ENCODE measurements around the gene ZFAND3.
"Not testable (repeated sequence)": the region's sequence is repeated elsewhere in the genome, so short reads cannot be mapped to it uniquely, and the experiment has no call there.

ZFAND3 gene

GRCh38 chr6:37985355-37985754 lies 165.8 kb downstream of the ZFAND3 start:
- TF ChIP-seq POLR2A (IDR thresholded peaks at IDR 0.05; ENCODE audit: low read length): no peak
- no peak for TF ChIP-seq GATA1 (IDR thresholded peaks at IDR 0.05; ENCODE audit: low read depth, low read length)
- no peak for DNase-seq

GRCh38 chr6:37987018-37987417 lies 167.5 kb downstream of the ZFAND3 start:
- DNase-seq: no peak
- TF ChIP-seq POLR2A (IDR thresholded peaks at IDR 0.05; ENCODE audit: low read length): no peak

- no peak for TF ChIP-seq POLR2A (IDR thresholded peaks at IDR 0.05; ENCODE audit: low read length)
- no peak for TF ChIP-seq GATA1 (IDR thresholded peaks at IDR 0.05; ENCODE audit: low read depth, low read length)
- DNase-seq: no peak
Measured at GRCh38 chr6:37987559-37987958, 168.0 kb downstream of the ZFAND3 start.

- no peak for DNase-seq
- no peak for TF ChIP-seq POLR2A (IDR thresholded peaks at IDR 0.05; ENCODE audit: low read length)
- no peak for TF ChIP-seq GATA1 (IDR thresholded peaks at IDR 0.05; ENCODE audit: low read depth, low read length)
Measured at GRCh38 chr6:37988127-37988526, 168.6 kb downstream of the ZFAND3 start.

GRCh38 chr6:37988696-37989095 lies 169.2 kb downstream of the ZFAND3 start:
- DNase-seq: no peak
- TF ChIP-seq GATA1 (IDR thresholded peaks at IDR 0.05; ENCODE audit: low read depth, low read length): no peak
- TF ChIP-seq POLR2A (IDR thresholded peaks at IDR 0.05; ENCODE audit: low read length): no peak

GRCh38 chr6:37990762-37991525 lies 171.4 kb downstream of the ZFAND3 start:
- DNase-seq: no peak
- TF ChIP-seq POLR2A (IDR thresholded peaks at IDR 0.05; ENCODE audit: low read length): no peak
- no peak for TF ChIP-seq GATA1 (IDR thresholded peaks at IDR 0.05; ENCODE audit: low read depth, low read length)

- TF ChIP-seq POLR2A (IDR thresholded peaks at IDR 0.05; ENCODE audit: low read length): no peak
- TF ChIP-seq GATA1 (IDR thresholded peaks at IDR 0.05; ENCODE audit: low read depth, low read length): no peak
- DNase-seq: no peak
Measured at GRCh38 chr6:37992749-37993148, 173.2 kb downstream of the ZFAND3 start.

GRCh38 chr6:37993194-37993593 lies 173.7 kb downstream of the ZFAND3 start:
- not testable (repeated sequence) for DNase-seq

GRCh38 chr6:37993596-37993995 lies 174.1 kb downstream of the ZFAND3 start:
- no peak for DNase-seq
- no peak for TF ChIP-seq POLR2A (IDR thresholded peaks at IDR 0.05; ENCODE audit: low read length)
- no peak for TF ChIP-seq GATA1 (IDR thresholded peaks at IDR 0.05; ENCODE audit: low read depth, low read length)

GRCh38 chr6:37994223-37994622 lies 174.7 kb downstream of the ZFAND3 start:
- DNase-seq: no peak
- TF ChIP-seq POLR2A (IDR thresholded peaks at IDR 0.05; ENCODE audit: low read length) (no peak), GATA1 (IDR thresholded peaks at IDR 0.05; ENCODE audit: low read depth, low read length) (no peak)

- no peak for DNase-seq
- no peak for TF ChIP-seq POLR2A (IDR thresholded peaks at IDR 0.05; ENCODE audit: low read length)
- TF ChIP-seq GATA1 (IDR thresholded peaks at IDR 0.05; ENCODE audit: low read depth, low read length): no peak
Measured at GRCh38 chr6:37998366-37998765, 178.8 kb downstream of the ZFAND3 start.

- TF ChIP-seq GATA1 (IDR thresholded peaks at IDR 0.05; ENCODE audit: low read depth, low read length) (no peak), POLR2A (IDR thresholded peaks at IDR 0.05; ENCODE audit: low read length) (no peak)
- no peak for DNase-seq
Measured at GRCh38 chr6:38001386-38001785, 181.9 kb downstream of the ZFAND3 start.

- TF ChIP-seq POLR2A (IDR thresholded peaks at IDR 0.05; ENCODE audit: low read length) (no peak), GATA1 (IDR thresholded peaks at IDR 0.05; ENCODE audit: low read depth, low read length) (no peak)
Measured at GRCh38 chr6:38004908-38005307, 185.4 kb downstream of the ZFAND3 start.

GRCh38 chr6:38011937-38012336 lies 192.4 kb downstream of the ZFAND3 start:
- TF ChIP-seq POLR2A (IDR thresholded peaks at IDR 0.05; ENCODE audit: low read length) (no peak), GATA1 (IDR thresholded peaks at IDR 0.05; ENCODE audit: low read depth, low read length) (no peak)
- DNase-seq: no peak

More at GRCh38 chr6:38004908-38005307, 185.4 kb downstream of the ZFAND3 start:
- no peak for DNase-seq

GRCh38 chr6:38012573-38012972 lies 193.0 kb downstream of the ZFAND3 start:
- peak; percentile 39 to 65 for DNase-seq
- TF ChIP-seq POLR2A (IDR thresholded peaks at IDR 0.05; ENCODE audit: low read length) (no peak), GATA1 (IDR thresholded peaks at IDR 0.05; ENCODE audit: low read depth, low read length) (no peak)

All from erythroblast (primary cell).